Activated gamma-delta T cell treated with anti-CD3 and anti-CD28 coated beads, Interleukin-2, amount 50 U/mL, for 16 hours (primary cell): ENCODE data around the gene RGS7.
"Not testable (repeated sequence)": the region's sequence is repeated elsewhere in the genome, so short reads cannot be mapped to it uniquely, and the experiment has no call there.

Experiments
- DNase-seq: peaks from one replicate; pipeline ENCODE4 v3.0.0-alpha.2; 2020; ENCODE audit warnings: low read depth

RGS7 gene

DNA sequence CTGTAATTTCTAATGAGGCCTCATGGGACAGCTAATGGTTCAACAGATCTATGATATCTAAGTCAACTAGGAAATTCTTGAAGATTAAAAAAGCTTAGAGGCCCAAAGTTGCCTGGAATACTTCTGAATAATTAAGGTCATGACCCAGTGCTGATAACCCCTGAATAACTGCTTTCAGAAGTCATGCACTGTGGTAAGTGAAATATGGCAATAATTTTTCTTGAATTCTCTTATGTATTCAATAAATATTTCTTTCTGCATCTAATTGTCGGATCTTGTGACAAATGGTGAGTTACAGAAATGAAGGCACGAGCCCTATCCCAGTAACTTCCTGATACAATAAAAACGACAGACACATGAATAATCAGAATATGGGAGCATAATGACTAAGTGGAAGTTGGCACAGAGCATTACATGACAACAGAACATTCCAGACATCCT, 525.8 kb downstream of the RGS7 start:
- DNase-seq = no peak

DNA sequence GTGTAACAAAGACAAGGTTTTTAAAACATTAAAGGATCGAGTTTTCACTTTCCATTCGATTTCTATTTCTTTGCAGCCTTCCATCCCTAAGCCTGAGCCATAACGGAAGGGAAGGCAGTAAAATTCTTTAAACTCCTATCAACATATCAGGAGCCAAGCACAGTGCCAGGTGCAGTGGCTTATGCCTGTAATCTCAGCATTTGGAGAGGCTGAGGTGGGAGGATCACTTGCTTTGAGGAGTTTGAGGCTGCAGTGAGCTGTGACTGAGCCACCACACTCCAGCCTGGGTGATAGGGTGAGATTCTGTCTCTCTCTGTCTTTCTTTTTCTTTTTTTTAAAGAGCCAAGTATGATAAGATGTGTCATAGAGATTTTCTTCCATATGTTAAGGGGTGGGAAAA, 527.5 kb downstream of the RGS7 start:
- DNase-seq = no peak

GRCh38 chr1:240827786-240828185, 529.2 kb downstream of the RGS7 start:
- DNase-seq = no peak

DNA sequence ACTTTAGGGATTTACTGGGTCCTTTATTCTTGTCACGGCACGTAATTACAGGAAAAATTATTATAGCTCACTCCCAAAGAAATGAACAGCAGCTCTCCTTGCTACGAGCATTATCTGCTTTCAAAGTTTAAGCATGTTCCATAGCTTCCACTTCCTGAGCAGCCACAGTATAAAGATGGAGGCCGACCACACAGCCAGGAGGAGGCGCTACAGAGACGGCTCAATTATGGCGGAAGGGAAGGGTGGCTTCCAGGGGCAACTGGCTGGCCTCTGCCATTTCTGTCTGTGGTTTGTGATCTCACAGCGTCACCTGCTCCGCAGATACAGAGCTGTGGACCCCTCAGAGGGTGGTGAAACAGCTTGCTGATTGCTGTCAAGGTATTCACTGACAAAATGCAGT, 532.8 kb downstream of the RGS7 start:
- no peak for DNase-seq

GRCh38 chr1:240823357-240823756, 533.6 kb downstream of the RGS7 start:
- DNase-seq = no peak

- no peak for DNase-seq
Observed at GRCh38 chr1:240821925-240822324, 535.1 kb downstream of the RGS7 start.

- no peak for DNase-seq
Observed at GRCh38 chr1:240820816-240821215, 536.2 kb downstream of the RGS7 start.

DNA sequence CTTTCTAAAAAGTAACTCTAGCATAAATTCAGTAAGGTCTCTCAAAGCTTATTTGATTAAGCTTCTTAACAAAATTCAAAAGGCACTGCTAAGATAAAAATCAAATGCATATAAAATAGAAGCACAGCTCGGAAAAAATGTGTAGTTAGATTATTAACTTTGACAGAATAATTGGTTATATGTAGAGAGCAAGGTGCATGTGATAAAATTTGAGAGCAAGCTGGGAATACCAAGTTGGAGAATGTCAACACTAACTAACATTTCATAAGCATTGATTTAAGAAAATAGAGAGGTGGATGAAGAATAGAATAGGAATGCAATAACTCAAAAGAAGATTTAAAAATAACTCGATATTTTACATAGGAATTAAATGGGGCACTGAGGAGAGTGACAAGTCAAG, 540.5 kb downstream of the RGS7 start:
- no peak for DNase-seq

- no peak for DNase-seq
Observed at GRCh38 chr1:240813720-240814119, 543.3 kb downstream of the RGS7 start.

DNA sequence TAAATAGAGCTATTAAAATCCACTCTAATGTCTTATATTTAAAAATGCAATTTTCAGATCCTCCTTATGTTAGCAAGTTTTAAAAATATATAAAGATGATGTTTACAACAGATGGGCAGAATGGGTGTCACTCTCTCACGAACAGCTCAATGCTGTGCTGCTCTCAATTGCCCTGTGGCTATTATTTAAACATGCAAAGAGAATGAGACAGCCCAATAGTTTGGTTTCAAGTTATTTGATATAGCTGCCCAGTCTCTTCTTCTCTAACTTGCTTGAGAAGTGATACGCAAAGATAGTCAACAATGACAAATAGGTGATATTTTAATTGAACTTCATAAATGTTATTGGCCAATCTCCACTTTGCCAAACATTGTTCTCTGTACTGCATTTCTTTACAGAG, 545.7 kb downstream of the RGS7 start:
- DNase-seq = no peak

DNA sequence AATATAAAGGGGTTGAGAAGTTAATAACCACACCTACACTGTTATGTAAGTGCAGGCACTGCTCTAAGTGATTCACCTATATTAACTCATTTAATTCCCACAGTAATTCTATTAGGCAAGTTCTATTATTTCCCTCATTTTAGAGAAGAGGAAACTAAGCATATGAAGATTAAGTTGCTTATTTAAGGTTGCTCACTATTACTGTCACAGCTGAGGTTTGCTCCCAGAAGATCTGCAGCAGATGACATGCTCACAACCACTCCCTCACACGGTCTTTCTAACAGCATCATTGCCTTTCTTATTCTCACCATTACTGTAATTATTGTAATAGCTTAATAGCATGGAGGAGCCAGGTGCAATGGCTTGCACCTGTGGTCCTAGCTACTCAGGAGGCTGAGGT, 548.6 kb downstream of the RGS7 start:
- no peak for DNase-seq

DNA sequence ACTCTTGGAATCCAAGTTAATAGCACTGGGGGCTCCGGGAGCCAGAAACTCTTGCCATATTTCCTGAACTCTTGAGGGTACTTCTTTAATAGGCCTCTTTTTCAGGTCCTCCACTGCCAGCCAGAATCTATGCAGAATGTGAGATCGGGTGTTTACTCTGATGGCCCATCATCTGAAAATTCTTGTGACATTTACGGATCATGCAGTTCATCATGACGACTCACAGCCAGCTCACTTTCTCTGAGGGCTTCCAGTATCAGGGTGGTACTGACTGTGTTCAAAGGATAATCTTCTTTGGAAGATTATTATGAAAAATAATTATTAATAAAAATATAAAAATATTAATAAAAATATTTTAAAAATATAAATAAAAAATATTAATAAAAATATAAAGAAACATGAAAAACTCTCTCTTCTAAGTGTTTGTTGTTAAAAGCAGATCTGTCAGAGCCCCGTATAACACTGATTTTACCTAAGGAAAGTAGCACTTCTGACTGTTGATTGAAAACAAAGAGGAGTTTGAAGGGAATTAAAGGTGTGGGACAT, 550.7 kb downstream of the RGS7 start:
- DNase-seq = no peak

- DNase-seq = no peak
Observed at GRCh38 chr1:240804475-240804874, 552.5 kb downstream of the RGS7 start.

- no peak for DNase-seq
Observed at GRCh38 chr1:240803151-240803550, 553.9 kb downstream of the RGS7 start.

DNA sequence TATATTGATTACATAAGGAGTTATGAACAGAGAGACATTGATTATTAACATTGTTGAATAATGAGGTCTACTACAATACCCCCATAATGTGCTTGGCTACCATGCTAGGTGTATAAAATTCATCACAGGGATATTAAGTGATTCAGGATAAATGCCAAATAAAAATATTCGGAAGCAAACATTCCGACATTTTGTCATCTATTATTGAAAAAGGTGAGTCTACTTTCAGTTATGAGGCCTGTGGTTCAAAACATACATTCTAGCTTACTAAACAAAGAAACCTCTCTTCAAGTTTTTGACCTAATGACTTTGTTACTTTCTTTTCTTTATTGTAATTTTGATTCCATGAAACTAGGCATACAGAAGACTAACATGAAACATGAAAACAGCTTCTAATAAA, 554.7 kb downstream of the RGS7 start:
- no peak for DNase-seq

DNA sequence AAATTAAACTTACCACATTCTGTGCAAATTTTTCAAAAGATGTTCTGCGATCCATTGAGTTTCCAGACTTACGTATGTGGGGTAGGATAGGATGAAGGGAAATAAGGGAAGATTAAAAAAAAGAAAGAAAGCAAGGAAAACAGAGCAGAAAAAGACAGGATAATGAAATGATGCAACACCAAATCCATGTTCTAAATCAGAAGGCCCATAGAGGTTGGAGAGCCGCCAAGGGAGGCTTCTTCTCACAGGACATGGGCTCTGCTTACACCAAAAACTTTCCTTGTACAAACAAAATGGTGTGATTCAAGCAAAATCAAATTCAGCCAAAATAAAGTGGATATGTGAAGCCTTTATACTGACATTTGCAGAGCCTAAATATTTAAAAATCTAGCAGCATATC, 555.6 kb downstream of the RGS7 start:
- no peak for DNase-seq

- DNase-seq = no peak
Observed at GRCh38 chr1:240800291-240800690, 556.7 kb downstream of the RGS7 start.

DNA sequence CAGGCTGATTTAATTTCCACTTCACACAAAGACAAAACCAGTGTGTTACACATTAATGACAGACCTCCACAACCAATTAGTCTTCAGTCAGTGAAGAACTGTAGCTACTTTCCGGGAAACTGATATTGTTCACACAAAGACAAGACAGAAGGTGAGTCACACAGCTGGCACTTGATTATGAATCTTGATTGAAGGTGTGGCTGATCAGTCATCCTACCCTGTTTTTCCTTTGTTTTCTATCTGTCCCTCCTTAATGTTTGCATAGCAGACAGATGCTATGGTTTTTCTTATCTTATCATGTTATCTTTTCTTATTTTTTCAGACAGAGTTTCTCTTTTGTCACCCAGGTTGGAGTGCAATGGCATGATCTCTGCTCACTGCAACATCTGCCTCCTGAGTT, 560.0 kb downstream of the RGS7 start:
- no peak for DNase-seq

- DNase-seq = no peak
Observed at GRCh38 chr1:240794046-240794843, 562.8 kb downstream of the RGS7 start.

DNA sequence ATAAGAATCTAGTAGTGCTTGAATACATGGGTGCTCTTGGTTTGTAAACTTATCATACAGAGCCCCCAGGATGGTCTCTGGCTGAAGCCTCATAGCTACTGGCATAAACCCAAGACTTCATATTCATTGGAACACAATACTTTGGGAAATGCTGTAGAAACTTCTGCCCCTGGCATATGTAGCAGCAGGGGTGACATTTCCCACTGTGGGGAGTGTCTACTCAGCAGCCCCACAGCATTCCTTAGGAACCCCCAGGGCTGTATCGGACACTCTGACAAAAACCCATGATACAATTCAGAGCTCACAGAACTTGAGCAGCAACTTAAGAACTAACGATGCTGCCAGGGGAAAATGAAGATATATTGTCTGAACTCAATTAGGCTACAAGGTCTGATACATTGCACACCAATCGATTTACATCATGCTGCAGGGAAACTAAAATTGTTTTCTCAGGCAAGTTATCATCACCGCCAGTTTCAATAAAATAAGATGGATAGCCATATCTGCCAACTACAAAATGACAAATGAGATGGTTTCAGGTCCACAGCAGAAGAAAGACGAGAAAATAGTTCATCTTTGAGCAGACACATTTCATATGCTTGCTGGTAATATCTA, 564.0 kb downstream of the RGS7 start:
- no peak for DNase-seq

DNA sequence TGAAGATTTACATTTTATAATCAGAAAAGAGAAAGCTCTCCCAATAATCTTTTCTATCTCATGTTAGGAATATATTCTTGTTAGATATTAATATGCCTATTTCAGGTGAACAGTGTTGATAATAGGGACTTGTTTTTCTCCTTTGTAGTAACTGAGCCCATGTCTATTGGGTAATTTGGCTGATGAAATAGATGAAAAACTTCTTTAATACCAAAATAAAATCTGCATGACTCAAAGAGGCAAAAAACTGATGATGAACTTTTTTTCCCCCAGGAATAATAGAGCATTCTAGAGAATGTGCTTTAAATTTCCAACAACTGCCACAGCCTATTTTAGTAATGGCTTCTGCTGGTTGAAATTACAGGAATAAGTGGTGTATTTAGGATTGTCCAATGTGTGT, 566.1 kb downstream of the RGS7 start:
- no peak for DNase-seq

DNA sequence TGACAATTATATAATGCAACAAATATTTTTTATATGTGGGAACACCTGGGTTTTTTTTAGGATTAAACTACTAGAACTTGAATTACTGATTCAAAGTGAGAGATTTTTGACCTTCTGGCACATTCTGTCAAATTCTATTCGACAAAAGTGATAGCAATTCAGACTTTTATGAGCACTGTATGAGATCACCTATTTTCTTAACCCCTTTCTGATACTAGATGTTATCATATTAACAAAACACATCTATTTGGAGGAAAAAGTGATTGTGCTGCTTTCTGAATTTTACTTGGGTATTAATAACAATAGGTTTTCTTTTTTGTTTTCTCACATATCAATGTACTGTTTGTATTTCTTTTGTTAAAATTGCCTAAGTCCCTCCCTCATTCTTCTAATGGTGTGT, 570.1 kb downstream of the RGS7 start:
- DNase-seq = no peak

DNA sequence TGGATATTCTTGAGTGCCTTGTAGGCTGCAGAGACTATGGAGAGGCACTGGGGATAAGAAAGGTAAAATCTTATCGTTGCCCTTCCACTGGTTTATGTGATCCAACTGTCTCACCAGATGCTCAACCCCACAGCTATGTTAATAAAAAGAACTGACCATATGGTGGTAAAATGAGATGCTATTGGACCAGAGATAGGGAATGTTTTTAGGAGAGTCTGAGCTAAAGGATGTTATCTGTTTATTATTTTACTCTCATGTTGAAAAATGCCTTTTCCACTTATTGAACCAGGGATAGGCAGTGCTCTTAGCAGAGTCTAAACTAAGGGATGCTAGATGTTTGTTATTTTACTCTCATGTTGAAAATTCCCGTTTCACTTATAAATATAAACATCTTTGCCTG, 572.2 kb downstream of the RGS7 start:
- no peak for DNase-seq

DNA sequence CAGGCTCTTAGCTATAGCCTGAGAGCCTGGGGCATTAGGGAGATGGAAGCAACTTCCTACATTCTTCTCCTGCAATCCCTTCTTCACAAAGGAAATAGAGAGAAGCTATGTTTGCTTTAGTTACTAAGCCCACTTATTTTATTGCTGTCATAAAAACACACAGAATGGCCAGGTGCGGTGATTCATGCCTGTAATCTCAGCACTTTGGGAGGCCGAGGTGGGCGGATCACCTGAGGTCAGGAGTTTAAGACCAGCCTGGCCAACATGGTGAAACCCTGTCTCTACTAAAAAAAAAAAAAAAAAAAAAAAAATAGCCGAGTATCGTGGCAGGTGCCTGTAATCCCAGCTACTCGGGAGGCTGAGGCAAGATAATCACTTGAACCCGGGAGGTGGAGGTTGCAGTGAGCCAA, 573.3 kb downstream of the RGS7 start:
- DNase-seq = not testable (repeated sequence)
